ENCODE results near the gene CEP63.

- TF ChIP-seq POLR2A (IDR thresholded peaks at IDR 0.05; ENCODE audit: low read length) (no peak), GATA1 (IDR thresholded peaks at IDR 0.05; ENCODE audit: low read depth, low read length) (no peak)
Observed at GRCh38 chr3:134564991-134565390, 79.1 kb downstream of the CEP63 start.

All from erythroblast (primary cell).